Measurements from ENCODE around the gene CCDC172.

DNA sequence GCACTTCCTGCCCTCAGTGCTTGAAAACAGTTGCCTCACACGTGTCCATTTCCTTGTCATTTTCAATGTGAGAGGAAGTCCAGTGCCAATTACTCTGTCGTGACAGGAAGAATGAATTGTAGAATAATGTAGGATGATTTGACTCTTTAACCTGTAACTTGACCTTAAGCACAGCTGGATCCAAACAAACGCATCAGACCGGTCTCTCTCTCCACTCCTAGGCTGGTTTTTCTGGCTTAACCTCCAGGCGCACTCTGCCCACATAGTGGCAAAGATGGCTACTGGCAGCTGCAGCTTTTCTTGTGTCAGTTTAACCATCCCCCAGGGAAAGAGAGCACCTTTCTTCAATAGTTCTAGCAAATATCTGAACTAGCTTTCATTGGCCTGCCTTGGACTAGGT, 74.0 kb downstream of the CCDC172 start:
- TF ChIP-seq, protein P1, sequence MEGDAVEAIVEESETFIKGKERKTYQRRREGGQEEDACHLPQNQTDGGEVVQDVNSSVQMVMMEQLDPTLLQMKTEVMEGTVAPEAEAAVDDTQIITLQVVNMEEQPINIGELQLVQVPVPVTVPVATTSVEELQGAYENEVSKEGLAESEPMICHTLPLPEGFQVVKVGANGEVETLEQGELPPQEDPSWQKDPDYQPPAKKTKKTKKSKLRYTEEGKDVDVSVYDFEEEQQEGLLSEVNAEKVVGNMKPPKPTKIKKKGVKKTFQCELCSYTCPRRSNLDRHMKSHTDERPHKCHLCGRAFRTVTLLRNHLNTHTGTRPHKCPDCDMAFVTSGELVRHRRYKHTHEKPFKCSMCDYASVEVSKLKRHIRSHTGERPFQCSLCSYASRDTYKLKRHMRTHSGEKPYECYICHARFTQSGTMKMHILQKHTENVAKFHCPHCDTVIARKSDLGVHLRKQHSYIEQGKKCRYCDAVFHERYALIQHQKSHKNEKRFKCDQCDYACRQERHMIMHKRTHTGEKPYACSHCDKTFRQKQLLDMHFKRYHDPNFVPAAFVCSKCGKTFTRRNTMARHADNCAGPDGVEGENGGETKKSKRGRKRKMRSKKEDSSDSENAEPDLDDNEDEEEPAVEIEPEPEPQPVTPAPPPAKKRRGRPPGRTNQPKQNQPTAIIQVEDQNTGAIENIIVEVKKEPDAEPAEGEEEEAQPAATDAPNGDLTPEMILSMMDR (IDR thresholded peaks at IDR 0.05): no peak
- TF ChIP-seq POLR2A (IDR thresholded peaks at IDR 0.05): no peak

Data from testis (tissue), 2 donors.